Measurements from ENCODE around the gene PDZD4.

Gene PDZD4, protein sequence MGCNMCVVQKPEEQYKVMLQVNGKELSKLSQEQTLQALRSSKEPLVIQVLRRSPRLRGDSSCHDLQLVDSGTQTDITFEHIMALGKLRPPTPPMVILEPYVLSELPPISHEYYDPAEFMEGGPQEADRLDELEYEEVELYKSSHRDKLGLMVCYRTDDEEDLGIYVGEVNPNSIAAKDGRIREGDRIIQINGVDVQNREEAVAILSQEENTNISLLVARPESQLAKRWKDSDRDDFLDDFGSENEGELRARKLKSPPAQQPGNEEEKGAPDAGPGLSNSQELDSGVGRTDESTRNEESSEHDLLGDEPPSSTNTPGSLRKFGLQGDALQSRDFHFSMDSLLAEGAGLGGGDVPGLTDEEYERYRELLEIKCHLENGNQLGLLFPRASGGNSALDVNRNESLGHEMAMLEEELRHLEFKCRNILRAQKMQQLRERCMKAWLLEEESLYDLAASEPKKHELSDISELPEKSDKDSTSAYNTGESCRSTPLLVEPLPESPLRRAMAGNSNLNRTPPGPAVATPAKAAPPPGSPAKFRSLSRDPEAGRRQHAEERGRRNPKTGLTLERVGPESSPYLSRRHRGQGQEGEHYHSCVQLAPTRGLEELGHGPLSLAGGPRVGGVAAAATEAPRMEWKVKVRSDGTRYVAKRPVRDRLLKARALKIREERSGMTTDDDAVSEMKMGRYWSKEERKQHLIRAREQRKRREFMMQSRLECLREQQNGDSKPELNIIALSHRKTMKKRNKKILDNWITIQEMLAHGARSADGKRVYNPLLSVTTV

GRCh38 chrX:153829799-153830639 is at the start of gene PDZD4:
TSS of gene PDZD4 (minus strand) at chrX:153830544. CDS start at chrX:153830298, 246 bp downstream.
- no peak for DNase-seq

GRCh38 chrX:153879741-153880439 is 49.5 kb upstream of the PDZD4 start:
- no peak for DNase-seq

DNA sequence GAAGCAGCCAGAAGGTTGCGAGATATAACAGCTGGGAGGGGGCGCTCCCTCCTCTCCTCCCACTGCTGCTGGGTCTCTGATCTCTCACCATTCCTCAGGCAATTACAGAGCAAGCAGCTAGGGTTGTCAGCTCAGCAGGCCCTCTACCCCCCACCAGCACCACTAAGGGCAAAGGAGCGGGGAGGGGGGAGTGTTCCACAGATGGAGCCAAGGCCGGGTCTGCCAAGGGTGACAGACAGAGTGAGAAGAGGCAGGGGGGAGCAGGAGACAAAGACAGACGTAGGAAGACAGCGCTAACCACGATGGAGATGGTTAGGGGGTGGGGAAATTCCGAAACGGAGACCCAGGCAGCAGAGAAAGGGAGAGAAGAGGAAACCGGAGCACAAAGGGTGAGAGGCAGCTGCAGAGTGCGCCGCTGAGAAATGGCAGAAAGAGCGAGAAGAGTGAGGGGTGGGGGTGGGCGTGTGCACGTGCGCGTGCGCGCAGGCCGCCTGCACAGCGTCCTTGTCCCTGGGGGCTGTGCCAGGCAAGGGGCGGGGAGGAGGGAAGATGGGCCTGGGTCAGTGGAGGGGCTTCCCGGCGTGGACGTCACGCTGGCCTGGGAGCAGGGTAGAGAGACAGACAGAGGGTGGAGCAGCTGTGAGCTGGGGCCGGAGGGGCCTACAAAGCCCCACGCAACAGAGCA is 48.8 kb upstream of the PDZD4 start:
- DNase-seq, result no peak

DNA sequence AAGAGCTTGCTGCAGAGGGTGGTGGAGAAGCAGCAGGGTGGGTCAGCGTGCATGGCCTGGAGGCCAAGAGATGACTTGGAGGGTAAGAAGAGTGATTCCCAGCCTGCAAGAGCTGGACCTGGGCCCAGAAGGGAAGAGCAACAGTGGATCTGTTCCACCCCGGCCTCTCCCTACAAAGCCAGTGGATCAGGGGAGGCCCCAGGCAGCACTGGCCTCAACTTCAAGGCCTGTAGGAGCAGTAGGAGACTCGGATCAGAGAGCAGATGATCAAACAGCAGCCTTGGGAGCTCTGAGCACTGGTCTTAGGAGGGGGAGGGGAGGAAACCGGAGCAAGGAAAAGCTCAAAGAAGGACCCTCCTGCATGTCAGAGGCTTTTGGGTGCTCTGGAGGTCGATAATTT is 48.0 kb upstream of the PDZD4 start:
- no peak for DNase-seq

DNA sequence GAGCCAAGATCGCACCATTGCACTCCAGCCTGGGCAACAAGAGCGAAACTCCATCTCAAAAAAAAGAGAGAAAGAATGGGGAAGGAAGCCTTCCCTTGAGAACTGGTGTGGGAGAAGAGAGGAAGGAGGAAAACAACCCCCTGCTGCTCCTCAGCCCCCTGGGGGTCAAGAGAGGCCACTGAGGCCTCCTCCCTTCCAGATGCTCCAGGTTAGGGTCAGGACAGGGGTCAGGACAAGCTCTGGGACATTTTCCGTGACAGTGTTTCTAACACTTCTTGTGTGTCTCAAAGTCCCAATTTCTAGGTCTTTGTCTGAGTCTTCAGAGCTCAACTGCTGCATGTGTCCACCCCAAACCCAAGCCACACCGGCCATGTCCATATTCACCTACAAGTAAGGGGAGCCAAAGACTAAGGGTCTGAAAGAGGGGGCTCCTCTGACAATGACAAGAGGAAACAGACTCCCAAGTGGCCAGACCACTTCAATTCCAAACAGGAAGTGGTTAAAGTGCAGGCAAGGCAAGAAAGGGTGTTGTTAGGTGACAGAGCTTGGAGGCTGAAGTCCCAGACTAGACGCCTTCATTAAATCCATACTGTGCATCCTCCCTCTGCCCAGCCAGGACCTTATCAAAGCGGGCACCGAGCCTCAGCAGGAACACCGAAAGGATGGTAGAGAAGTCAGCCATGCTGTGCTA is 47.4 kb upstream of the PDZD4 start:
- DNase-seq, result no peak

DNA sequence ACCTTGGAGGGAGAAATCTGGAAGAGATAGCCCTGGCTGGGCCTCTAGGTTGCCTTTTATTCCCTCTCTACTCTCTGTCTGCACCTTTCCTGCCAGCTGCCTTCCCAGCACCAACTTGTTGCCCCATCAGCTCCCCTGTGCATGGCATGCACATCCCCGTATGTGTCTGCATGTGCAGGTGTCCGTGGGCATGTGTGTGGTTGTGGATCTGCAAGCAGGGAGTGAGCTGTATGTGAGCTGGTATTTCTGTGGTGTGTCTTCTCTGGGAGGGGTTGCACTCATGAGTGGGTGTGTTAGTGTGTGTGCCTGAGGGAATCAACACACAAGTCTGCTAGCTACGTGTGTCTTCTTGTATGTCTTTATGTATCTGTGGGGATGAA is 45.8 kb upstream of the PDZD4 start:
- DNase-seq, result no peak

- DNase-seq, result peak; percentile 8
Observed at GRCh38 chrX:153875391-153876111, 45.2 kb upstream of the PDZD4 start.

DNA sequence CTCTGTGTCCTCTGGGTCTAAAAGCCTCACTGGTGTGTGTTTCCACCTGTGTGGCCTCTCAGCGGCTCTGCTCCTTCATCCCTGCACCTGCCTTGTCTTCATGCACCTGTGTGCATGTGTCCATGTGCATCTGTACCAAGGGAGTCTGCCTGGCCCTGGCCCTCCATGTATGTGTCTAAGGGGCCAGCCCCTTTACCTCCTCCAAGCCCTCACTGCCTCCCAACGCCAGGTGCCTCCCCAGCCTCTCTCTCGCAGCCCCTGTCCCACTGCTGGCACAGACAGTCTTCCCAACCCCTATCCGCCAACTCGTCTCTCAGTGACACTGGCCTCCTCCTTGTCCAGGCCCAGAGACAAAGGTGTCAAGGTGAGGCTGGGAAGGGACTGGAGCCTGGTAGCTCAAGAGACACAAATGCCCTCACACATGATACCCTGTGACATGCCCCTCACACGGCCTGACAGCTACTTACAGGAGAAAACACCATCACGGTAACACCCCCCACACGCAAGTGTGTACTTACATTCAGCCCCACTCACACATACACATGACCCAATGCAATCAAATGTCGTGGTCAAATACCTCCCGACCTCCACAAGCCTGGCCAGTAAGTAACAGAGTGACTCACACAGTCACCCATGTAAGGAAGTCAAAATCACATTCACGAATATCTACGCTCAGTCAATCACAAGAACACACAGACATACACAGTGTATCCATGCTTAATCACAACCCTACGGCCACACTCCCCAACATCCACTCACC is 44.2 kb upstream of the PDZD4 start:
- no peak for DNase-seq

DNA sequence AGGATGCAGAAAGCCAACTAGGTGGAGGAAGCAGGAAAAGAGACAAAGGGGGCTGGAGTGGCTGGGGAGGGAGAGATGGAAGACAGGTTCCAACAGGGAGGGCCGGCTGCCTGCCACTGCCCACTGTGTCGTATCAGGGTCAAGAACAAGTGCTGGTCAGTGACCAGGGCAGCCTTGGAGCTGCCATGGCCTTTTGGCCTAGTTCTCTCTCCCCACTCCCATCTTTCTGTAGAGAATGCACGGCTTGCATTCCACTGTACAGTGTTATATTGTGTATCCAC is 43.7 kb upstream of the PDZD4 start:
- DNase-seq, result no peak

DNA sequence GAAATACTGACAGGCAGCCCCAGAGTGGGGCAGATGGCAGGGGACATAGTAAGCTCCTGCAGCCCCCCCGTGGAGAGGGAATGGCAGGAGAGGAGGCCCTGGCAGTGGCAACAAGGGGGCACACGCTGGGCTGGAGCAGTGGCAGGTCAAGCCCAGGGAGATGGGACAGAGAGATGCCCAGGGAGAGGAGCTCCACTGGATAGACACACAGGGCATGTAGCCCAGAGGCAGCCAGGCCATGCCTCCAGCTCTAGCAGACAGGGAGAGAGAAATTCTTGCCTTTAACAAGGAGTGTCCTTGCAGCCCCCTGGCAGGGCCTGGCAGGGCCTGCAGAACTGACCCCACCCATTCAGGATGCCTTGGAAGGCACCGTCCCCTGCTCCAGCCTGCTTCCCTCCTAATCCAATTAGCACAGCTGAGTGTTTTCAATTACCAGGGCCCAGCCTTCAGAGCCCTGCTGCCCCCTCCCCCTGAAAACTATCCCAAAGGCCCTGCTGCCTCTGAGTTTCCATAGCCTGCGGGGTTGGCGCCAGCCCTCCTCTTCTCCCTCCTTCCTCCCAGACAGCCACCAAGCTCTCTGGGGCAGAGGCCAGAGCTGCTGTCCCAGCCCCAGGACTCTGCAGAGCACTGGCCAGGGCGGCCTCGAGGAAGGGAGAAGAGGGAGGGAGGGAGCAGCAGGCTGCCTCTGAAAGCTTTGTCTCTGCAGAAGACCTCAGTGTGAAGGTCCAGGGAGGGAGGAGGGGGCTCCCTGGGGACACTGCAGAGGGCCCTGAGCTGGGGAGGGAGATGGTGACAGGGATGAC is 43.1 kb upstream of the PDZD4 start:
- no peak for DNase-seq

DNA sequence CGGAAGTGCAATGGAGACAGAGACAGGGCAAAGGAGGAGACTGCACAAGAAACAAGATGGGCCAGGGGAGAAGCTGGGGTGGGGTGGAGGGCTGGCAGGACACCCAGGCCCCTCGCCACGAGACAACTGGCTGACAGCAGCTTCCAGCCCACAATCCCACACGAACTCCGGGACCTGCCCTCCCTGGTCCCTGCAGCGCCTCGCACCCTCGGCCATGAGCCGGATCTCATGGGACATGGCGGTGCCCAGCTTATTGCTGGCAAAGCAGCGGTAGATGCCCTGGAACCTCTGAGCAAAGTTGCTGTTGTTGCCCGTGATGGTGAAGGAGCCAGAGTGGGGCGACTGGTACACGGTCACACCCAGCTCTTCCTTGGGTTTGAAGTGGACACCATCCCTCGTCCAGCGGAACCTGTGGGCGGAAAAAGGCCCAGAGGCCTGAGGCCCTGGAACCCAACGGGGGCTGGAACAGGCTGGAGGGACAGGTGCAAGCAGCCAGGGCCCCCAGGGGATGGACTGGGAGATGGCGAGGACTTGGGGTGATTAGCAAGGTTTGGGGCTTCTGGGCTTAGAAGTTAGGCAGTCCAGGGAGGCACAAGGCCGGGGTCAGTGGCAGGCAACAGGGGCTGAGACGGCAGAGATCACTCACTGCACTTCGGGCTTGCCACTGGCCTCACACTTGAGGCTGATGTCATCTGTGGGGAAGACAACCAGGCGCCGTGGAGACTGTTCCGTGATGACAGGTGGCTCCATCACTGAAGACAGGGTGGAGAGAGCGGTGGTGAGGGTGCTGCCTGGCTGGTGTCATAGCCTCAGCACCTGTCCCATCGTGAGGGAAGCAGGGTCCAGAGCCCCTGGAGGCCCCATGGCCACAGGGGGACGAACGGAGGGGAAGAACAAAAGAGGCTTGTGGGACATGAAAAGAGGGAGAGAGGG is 41.9 kb upstream of the PDZD4 start:
- DNase-seq, result no peak

- no peak for DNase-seq
Observed at GRCh38 chrX:153871451-153871850, 41.1 kb upstream of the PDZD4 start.

- no peak for DNase-seq
Observed at GRCh38 chrX:153870791-153871360, 40.5 kb upstream of the PDZD4 start.

GRCh38 chrX:153870288-153870690 is 39.9 kb upstream of the PDZD4 start:
- no peak for DNase-seq

DNA sequence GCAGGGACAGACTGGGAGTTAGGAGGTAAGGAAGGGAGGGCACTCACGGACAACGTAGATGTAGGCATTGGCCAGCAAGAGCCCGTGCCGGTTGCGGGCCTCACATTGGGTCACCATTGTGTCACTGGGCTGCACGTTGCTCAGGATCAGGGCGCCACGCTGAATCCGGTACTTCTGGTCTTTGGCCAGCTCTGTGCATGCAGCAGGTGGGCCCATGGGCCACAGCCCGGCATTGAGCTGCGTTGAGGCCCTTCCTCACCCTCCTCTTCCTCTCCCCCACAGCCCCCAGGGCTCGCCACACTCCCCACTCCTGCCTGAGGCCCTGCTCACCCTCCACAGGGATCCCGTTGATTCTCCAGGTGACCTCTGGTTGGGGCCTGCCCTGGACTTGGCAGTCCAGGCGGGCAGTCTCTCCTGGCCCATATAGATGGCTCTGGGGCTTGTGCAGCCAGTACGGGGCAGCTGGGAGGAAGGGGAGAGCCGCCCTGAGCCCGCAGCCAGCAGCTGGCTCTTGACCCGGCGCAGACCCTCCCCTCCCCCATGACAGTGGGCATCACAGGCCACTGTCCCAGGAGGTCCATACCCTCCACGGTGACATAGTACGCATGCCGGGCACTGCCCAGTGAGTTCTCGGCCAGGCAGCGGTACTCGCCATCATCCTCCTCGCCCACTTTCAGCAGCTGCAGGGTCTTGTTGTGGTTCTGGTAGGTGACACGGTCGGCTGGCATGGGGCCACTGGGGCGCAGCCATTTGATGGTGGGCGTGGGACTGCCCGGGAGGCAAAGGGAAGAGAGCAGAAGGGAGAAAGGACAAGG is 39.3 kb upstream of the PDZD4 start:
- no peak for DNase-seq

DNA sequence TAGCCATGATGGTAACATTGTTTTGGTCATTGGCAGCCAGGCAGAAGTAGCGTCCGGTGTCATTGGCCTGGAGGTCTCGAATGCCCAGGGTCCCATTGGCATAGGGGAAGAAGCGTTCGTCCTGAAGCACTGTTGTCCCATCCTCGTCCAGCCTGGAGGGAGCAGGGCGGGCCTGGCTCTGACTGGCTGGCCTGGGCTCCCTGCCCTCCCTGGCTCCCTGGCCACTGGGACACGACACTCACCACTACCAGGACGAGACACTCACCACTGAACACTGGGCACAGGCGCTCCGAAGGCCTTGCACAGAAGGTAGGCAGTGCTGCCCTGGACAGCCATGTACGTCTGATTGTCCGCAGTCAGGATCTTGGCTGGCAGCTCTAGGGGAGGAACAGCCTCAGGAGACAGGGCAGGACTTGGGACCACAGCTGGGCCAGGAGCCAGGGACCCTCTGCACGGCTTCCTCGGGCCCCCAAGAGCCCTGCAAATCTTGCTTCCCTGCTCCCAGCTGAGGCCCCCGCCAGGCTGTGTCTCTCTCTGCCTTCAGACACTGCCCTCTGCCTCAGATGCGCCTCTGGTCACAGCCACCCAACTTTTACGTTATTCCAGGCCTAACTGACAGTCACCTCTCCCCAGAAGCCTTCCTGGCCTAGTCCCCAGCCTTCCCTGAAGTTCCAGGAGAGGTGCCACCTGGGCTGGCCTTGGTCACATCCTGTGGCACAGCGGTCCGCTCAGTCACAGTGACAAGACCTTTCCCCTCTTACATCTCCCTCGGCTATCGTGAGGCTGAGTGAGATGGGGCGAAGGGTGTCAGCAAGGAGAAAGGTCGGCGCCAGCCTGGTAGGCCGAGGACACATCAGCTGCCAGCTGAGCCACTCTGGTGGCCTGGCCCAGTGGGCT is 38.5 kb upstream of the PDZD4 start:
- no peak for DNase-seq
